H1 (cell line): ENCODE results near the gene MPPED1. TPM values are rescaled to one million over a fixed set of nuclear protein-coding genes. Genes with fewer than 3 reads are reported as not detected.

Experiments used
- CTCF ChIA-PET: fragments of 300-600 bp; sonication (Branson Sonifier 250); formaldehyde crosslinking; loops from one replicate; lab custom pipeline; 2021; ENCODE audit not compliant: partially characterized antibody; lab: Charles Lee
- POLR2A ChIA-PET: fragments of 300-600 bp; sonication (Branson Sonifier 250); formaldehyde crosslinking; loops from one replicate; lab custom pipeline; 2021; ENCODE audit warnings: inconsistent platforms; ENCODE audit not compliant: partially characterized antibody; lab: Charles Lee
- DNase-seq, 2 experiments: peaks; one replicate each; pipeline versions ENCODE4 v3.0.0 to v3.0.0-alpha.2; 2010 to 2022; ENCODE audit warnings: low spot score in 2 of 2, low read depth in 1 of 2, mixed read lengths in 1 of 2
- FAIRE-seq: peaks from 2 replicates; lab custom pipeline; 2011; peaks lifted over from hg19 to GRCh38; lab: Jason Lieb, UNC
- H2AFZ ChIP-seq: 2 replicates; pipeline ENCODE4 v1.8.1; 2012; ENCODE audit warnings: low read length, inconsistent platforms
- H2AK5ac ChIP-seq: 2 replicates; pipeline ENCODE4 v1.6.1; 2013; ENCODE audit warnings: low read depth, low read length
- H2BK120ac ChIP-seq: replicated peaks from 2 replicates; pipeline ENCODE3; 2013; ENCODE audit warnings: low read depth, low read length, inconsistent platforms
- H2BK12ac ChIP-seq: 2 replicates; pipeline ENCODE4 v1.6.1; 2013; ENCODE audit warnings: low read depth, low read length
- H2BK15ac ChIP-seq: 2 replicates; pipeline ENCODE4 v1.6.1; 2013; ENCODE audit warnings: low read length
- H2BK20ac ChIP-seq: 2 replicates; pipeline ENCODE4 v1.6.1; 2013; ENCODE audit warnings: low read length
- H2BK5ac ChIP-seq: 2 replicates; pipeline ENCODE4 v1.6.1; 2013; ENCODE audit warnings: low read depth, low read length
- H3K14ac ChIP-seq: 2 replicates; pipeline ENCODE4 v1.6.1; 2013; ENCODE audit warnings: inconsistent platforms; ENCODE audit not compliant: insufficient read length
- H3K18ac ChIP-seq: 2 replicates; pipeline ENCODE4 v1.6.1; 2013; ENCODE audit warnings: low read length; ENCODE audit errors: extremely low read depth
- H3K23ac ChIP-seq: 2 replicates; pipeline ENCODE4 v1.6.1; 2013; ENCODE audit warnings: inconsistent platforms; ENCODE audit not compliant: insufficient read length
- H3K23me2 ChIP-seq: 2 replicates; pipeline ENCODE4 v1.6.1; 2013; ENCODE audit warnings: low read depth, low read length
- H3K27ac ChIP-seq: 2 replicates; pipeline ENCODE4 v1.6.1; 2011; ENCODE audit warnings: low read depth, low read length, inconsistent platforms
- H3K27me3 ChIP-seq, 4 experiments: replicated peaks in 1 of 4; 1 replicate in 1 of 4; 2 replicates in 3 of 4; pipeline versions ENCODE4 v1.6.1 to v1.8.1; 2011 to 2013; ENCODE audit warnings: low read length in 3 of 4, mild to moderate bottlenecking in 3 of 4, inconsistent platforms in 2 of 4, mixed read lengths in 2 of 4, moderate library complexity in 1 of 4; ENCODE audit not compliant: control insufficient read depth in 3 of 4, insufficient read depth in 3 of 4; ENCODE audit errors: extremely low read depth in 1 of 4
- H3K36me3 ChIP-seq, 4 experiments: 2 replicates each; pipeline versions ENCODE4 v1.6.1 to v1.8.1; 2011 to 2013; ENCODE audit warnings: mild to moderate bottlenecking in 4 of 4, low read length in 3 of 4, moderate library complexity in 2 of 4, control low read depth in 1 of 4, inconsistent platforms in 1 of 4; ENCODE audit not compliant: insufficient read depth in 4 of 4, control insufficient read depth in 2 of 4
- H3K4ac ChIP-seq: replicated peaks from 2 replicates; pipeline ENCODE3; 2013; ENCODE audit warnings: low read length, low read depth, mixed read lengths, inconsistent platforms; ENCODE audit not compliant: insufficient read length
- H3K4me1 ChIP-seq, 4 experiments: replicated peaks in 1 of 4; 1 replicate in 1 of 4; 2 replicates in 3 of 4; pipeline versions ENCODE4 v1.6.1 to v1.8.1; 2011 to 2013; ENCODE audit warnings: low read length in 3 of 4, inconsistent platforms in 2 of 4, mixed read lengths in 1 of 4; ENCODE audit not compliant: insufficient read depth in 4 of 4, control insufficient read depth in 3 of 4
- H3K4me2 ChIP-seq, 2 experiments: 2 replicates each; pipeline versions ENCODE4 v1.6.1 to v1.8.1; 2011 to 2013; ENCODE audit warnings: low read depth in 2 of 2, low read length in 2 of 2, control low read depth in 1 of 2, inconsistent platforms in 1 of 2, mild to moderate bottlenecking in 1 of 2; ENCODE audit not compliant: insufficient read depth in 1 of 2
- H3K4me3 ChIP-seq, 4 experiments: fragments of 200-600, 300-600 bp in 1 of 4; sonication (generic), shearing (Covaris generic), sonication (Bioruptor Twin) in 1 of 4; 2 replicates each; pipeline versions ENCODE4 v1.5.1 to v1.8.1; 2011 to 2016; ENCODE audit warnings: low read length in 4 of 4, low read depth in 3 of 4, control low read depth in 2 of 4, inconsistent platforms in 2 of 4, mild to moderate bottlenecking in 2 of 4, mixed read lengths in 1 of 4, moderate library complexity in 1 of 4; ENCODE audit not compliant: insufficient read depth in 2 of 4; ENCODE audit errors: extremely low read depth in 1 of 4
- H3K56ac ChIP-seq: replicated peaks from 2 replicates; pipeline ENCODE3; 2013; ENCODE audit warnings: low read depth, mild to moderate bottlenecking, mixed read lengths, low read length, inconsistent platforms; ENCODE audit not compliant: insufficient read length
- H3K79me1 ChIP-seq: 2 replicates; pipeline ENCODE4 v1.6.1; 2013; ENCODE audit warnings: low read depth, low read length, control low read depth
- H3K79me2 ChIP-seq, 2 experiments: 2 replicates each; pipeline versions ENCODE4 v1.6.1 to v1.8.1; 2012 to 2013; ENCODE audit warnings: low read length in 2 of 2, mild to moderate bottlenecking in 2 of 2, inconsistent platforms in 1 of 2; ENCODE audit not compliant: insufficient read depth in 2 of 2, control insufficient read depth in 1 of 2
- H3K9ac ChIP-seq, 4 experiments: replicated peaks in 1 of 4; 1 replicate in 1 of 4; 2 replicates in 3 of 4; pipeline versions ENCODE4 v1.6.1 to v1.8.1; 2011 to 2013; ENCODE audit warnings: low read depth in 3 of 4, low read length in 3 of 4, control low read depth in 2 of 4, mild to moderate bottlenecking in 2 of 4, moderate library complexity in 2 of 4, inconsistent platforms in 1 of 4; ENCODE audit errors: extremely low read depth in 1 of 4
- H3K9me3 ChIP-seq, 2 experiments: 2 replicates each; pipeline versions ENCODE4 v1.6.1 to v1.8.1; 2012 to 2013; ENCODE audit warnings: mild to moderate bottlenecking in 2 of 2, moderate library complexity in 2 of 2, control low read depth in 1 of 2, inconsistent platforms in 1 of 2, low read depth in 1 of 2, low read length in 1 of 2, mixed read lengths in 1 of 2; ENCODE audit not compliant: insufficient read depth in 2 of 2
- H4K20me1 ChIP-seq, 2 experiments: replicated peaks in 1 of 2; 2 replicates each; pipeline versions ENCODE3 to v1.8.1; 2011 to 2013; ENCODE audit warnings: inconsistent platforms in 2 of 2, low read length in 2 of 2, mild to moderate bottlenecking in 1 of 2; ENCODE audit not compliant: insufficient read depth in 2 of 2, control insufficient read depth in 1 of 2
- H4K5ac ChIP-seq: 2 replicates; pipeline ENCODE4 v1.6.1; 2013; ENCODE audit warnings: low read length, low read depth, mixed read lengths, inconsistent platforms; ENCODE audit not compliant: insufficient read length
- H4K8ac ChIP-seq: 2 replicates; pipeline ENCODE4 v1.8.0; 2013; ENCODE audit warnings: mild to moderate bottlenecking, moderate library complexity, low read length, inconsistent platforms; ENCODE audit not compliant: insufficient read depth; ENCODE audit errors: extremely low read depth
- H4K91ac ChIP-seq: replicated peaks from 2 replicates; pipeline ENCODE3; 2013; ENCODE audit warnings: low read length, mixed read lengths, inconsistent platforms; ENCODE audit not compliant: insufficient read length
- CEBPB ChIP-seq: IDR thresholded peaks from 2 replicates; pipeline ENCODE4 v1.6.1; 2012; ENCODE audit warnings: low read depth, low read length
- CTCF ChIP-seq, 3 experiments: IDR thresholded peaks; 1 replicate in 2 of 3; 2 replicates in 1 of 3; pipeline versions ENCODE4 v1.5.1 to v1.6.1; 2011; ENCODE audit warnings: low read length in 3 of 3, mild to moderate bottlenecking in 3 of 3, inconsistent platforms in 2 of 3, low read depth in 1 of 3, moderate library complexity in 1 of 3; ENCODE audit not compliant: insufficient read depth in 1 of 3; ENCODE audit errors: control extremely low read depth in 1 of 3
- EZH2 ChIP-seq: fragments of 200-600 bp; sonication (generic); IDR thresholded peaks from 2 replicates; pipeline ENCODE4 v1.7.1; 2012; ENCODE audit warnings: low read depth, mild to moderate bottlenecking, moderate library complexity, low read length, inconsistent platforms; ENCODE audit not compliant: severe bottlenecking
- GABPA ChIP-seq: IDR thresholded peaks from 2 replicates; pipeline ENCODE4 v1.6.1; 2011; ENCODE audit warnings: mild to moderate bottlenecking, low read length, moderate library complexity, borderline replicate concordance; ENCODE audit not compliant: insufficient read depth
- KDM4A ChIP-seq: IDR thresholded peaks from one replicate; pipeline ENCODE4 v1.7.1; 2012; ENCODE audit warnings: low read depth, mild to moderate bottlenecking, moderate library complexity, low read length, inconsistent platforms; ENCODE audit not compliant: severe bottlenecking
- RAD21 ChIP-seq, 2 experiments: IDR thresholded peaks in 1 of 2; conservative IDR thresholded peaks in 1 of 2; 2 replicates each; pipeline ENCODE4 v1.6.1; 2011; ENCODE audit warnings: low read depth in 2 of 2, low read length in 2 of 2, improper control_type of control experiment in 1 of 2, inconsistent platforms in 1 of 2, mild to moderate bottlenecking in 1 of 2, moderate library complexity in 1 of 2
- SAP30 ChIP-seq: fragments of 300-600 bp; sonication (generic); IDR thresholded peaks from 2 replicates; pipeline ENCODE4 v1.7.1; 2012; ENCODE audit warnings: low read length, moderate library complexity, mild to moderate bottlenecking, inconsistent platforms; ENCODE audit not compliant: insufficient read depth, insufficient replicate concordance
- TBP ChIP-seq: IDR thresholded peaks from 2 replicates; pipeline ENCODE4 v1.6.1; 2011; ENCODE audit warnings: low read depth, low read length, improper control_type of control experiment
- TCF12 ChIP-seq: IDR thresholded peaks from 2 replicates; pipeline ENCODE4 v1.6.1; 2011; ENCODE audit warnings: low read depth, mild to moderate bottlenecking, low read length
- TEAD4 ChIP-seq: IDR thresholded peaks from 2 replicates; pipeline ENCODE4 v1.6.1; 2012; ENCODE audit warnings: low read depth, low read length, inconsistent platforms, mixed read lengths
- WGBS, 2 experiments: shearing (Covaris generic) in 1 of 2; methylation state at CpG; one replicate each; pipeline versions ENCODE4 v1.1.6 to v1.1.7; 2013 to 2015; ENCODE audit warnings: low lambda C conversion rate in 2 of 2, mixed read lengths in 2 of 2, inconsistent platforms in 1 of 2, low coverage in 1 of 2, missing lambda C conversion rate in 1 of 2; ENCODE audit not compliant: insufficient replicate concordance in 2 of 2, insufficient coverage in 1 of 2, insufficient read length in 1 of 2; ENCODE audit errors: extremely low coverage in 1 of 2, missing lambda C conversion rate in 1 of 2; 5-methylcytosine and 5-hydroxymethylcytosine counted together
- polyA plus RNA-seq, 7 experiments: library from polyadenylated mRNA; depleted of rRNA in 3 of 7; stranded (reverse) in 5 of 7; unstranded in 2 of 7; fragments of >200 nt in 5 of 7; fragments of 200-250 nt in 2 of 7; gene quantifications; 1 replicate in 5 of 7; 2 replicates in 1 of 7; 4 replicates in 1 of 7; pipeline versions ENCODE4 v1.2.1 to v1.2.3, GENCODE V29; 2011 to 2013; ENCODE audit warnings: missing spikeins in 2 of 7, mixed read lengths in 2 of 7
- total RNA-seq: library from RNA; stranded (reverse); fragmentation: NEBNext Ultra II Directional; extraction: Animal tissue kit (Norgen Biotek cat#: 25700); gene quantifications from 2 replicates; pipeline ENCODE4 v1.2.1, GENCODE V29; 2021

MPPED1 gene
- total and polyA plus RNA-seq, 2 of the 8 experiments (the other 6 are each of a cell fraction or from before 2014, with no cell fraction given) = 0.29 to 0.37 TPM

GRCh38 chr22:43476341-43476740 is 64.5 kb downstream of the MPPED1 start:
- ChIA-PET CTCF (interaction anchor here (0.5 to 1.8 kb wide), 11 partner anchors 9 to 353 kb away, joined by 3 to 7 read pairs (median 3); no protein-coding TSS in a partner anchor), POLR2A (no interaction called here)
- Histone ChIP-seq H2BK15ac (no peak overlapping the region), H4K8ac (no peak overlapping the region), H3K79me1 (no peaks in the 10 kb centered on the region), H2BK5ac (no peak overlapping the region), H4K20me1 (peaks cover 0 to 4% of the 10 kb centered on the region in 2 experiments), H3K79me2 (no peaks in the 10 kb centered on the region), H3K23me2 (peaks cover 8% of the 10 kb centered on the region; the same call in 1 of the 2 replicates), H3K18ac (no peak overlapping the region; the same call in 1 of the 2 replicates), H3K14ac (no peak overlapping the region), H3K9ac (no peak overlapping the region), H3K27me3 (no peaks in the 10 kb centered on the region; a peak in 1 of 7 replicates), H2BK12ac (no peak overlapping the region), H2AK5ac (no peak overlapping the region), H3K56ac (no peak overlapping the region), H3K4me2 (no peak overlapping the region), H2BK120ac (no peak overlapping the region), H4K5ac (no peak overlapping the region), H3K27ac (no peak overlapping the region), H3K4me3 (no peak overlapping the region), H3K4ac (no peak overlapping the region), H4K91ac (no peak overlapping the region), H2AFZ (no peak overlapping the region), H3K4me1 (0 out of 7 replicates have a peak, but pooled peaks cover 0 to 2% (median 0%) of the 10 kb centered on the region in 4 experiments), H3K23ac (no peak overlapping the region), H3K9me3 (no peaks in the 10 kb centered on the region), H2BK20ac (no peak overlapping the region), H3K36me3 (no peaks in the 10 kb centered on the region)
- FAIRE-seq = no peak
- no peak for DNase-seq
- WGBS, 2 experiments = 71% methylated on average over 4 of the region's 5 CpGs; no CpG with 5 or more reads in 1 of the 2 experiments
- TF ChIP-seq TCF12 = no peak
- TF ChIP-seq KDM4A = no peak
- no peak for TF ChIP-seq CEBPB
- TF ChIP-seq SAP30 = no peak
- TF ChIP-seq EZH2 = no peak
- TF ChIP-seq RAD21 (IDR thresholded peaks at IDR 0.05 in 1 of 2, conservative IDR thresholded peaks at IDR 0.05 in 1 of 2; ENCODE audit: low read depth in 2 of 2, low read length in 2 of 2) = peak; percentile 61 to 63
- TF ChIP-seq CTCF (IDR thresholded peaks at IDR 0.05; ENCODE audit: control extremely low read depth in 1 of 3, insufficient read depth in 1 of 3, low read depth in 1 of 3, low read length in 3 of 3) = peak; percentile 50 to 66 (median 64); a peak in 3 of 4 replicates
- TF ChIP-seq TBP = no peak
- no peak for TF ChIP-seq TEAD4
- no peak for TF ChIP-seq GABPA
